Measurements from ENCODE around the gene AKAP13.

DNA sequence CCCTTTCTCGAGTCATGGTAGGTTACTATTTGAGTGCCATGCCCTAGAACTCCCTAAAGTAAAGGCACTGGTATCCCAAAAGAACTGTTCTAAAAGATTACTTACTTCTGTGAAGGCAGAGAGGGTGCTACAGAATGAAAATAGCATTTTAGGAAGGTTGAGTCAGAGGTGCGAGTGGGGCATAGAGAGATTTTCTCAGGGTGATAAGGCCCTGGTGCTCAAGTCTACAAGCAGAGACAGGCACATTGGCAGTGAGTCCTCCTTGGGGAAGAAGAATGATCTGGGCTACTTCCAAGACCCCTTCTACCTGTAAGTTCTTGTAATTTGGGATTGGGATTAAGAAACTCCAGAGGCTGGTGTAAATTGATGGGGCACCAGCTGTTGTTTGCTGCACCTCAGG lies 96.7 kb downstream of the AKAP13 start:
- TF ChIP-seq, protein P1, sequence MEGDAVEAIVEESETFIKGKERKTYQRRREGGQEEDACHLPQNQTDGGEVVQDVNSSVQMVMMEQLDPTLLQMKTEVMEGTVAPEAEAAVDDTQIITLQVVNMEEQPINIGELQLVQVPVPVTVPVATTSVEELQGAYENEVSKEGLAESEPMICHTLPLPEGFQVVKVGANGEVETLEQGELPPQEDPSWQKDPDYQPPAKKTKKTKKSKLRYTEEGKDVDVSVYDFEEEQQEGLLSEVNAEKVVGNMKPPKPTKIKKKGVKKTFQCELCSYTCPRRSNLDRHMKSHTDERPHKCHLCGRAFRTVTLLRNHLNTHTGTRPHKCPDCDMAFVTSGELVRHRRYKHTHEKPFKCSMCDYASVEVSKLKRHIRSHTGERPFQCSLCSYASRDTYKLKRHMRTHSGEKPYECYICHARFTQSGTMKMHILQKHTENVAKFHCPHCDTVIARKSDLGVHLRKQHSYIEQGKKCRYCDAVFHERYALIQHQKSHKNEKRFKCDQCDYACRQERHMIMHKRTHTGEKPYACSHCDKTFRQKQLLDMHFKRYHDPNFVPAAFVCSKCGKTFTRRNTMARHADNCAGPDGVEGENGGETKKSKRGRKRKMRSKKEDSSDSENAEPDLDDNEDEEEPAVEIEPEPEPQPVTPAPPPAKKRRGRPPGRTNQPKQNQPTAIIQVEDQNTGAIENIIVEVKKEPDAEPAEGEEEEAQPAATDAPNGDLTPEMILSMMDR (IDR thresholded peaks at IDR 0.05): no peak
- no peak for TF ChIP-seq POLR2A (IDR thresholded peaks at IDR 0.05)

All from uterus (tissue), 2 donors.